HepG2 (cell line): Measurements from ENCODE around the gene STX12. TPM values are rescaled to one million over a fixed set of nuclear protein-coding genes. Genes with fewer than 3 reads are reported as not detected.

Experiments used
- ATAC-seq: fragments of 200-7000 bp; cut with Tn5 transposase; 3 replicates; pipeline ENCODE4 v1.9.1; 2020; ENCODE audit warnings: mild to moderate bottlenecking, moderate library complexity
- BruUV-seq: library from RNA; stranded (reverse); fragments of 400-500 nt; replicated peaks from 2 replicates; lab custom pipeline; 2021; lab: Mats Ljungman, UMichigan
- CTCF ChIA-PET: fragments of 300-600 bp; formaldehyde crosslinking; extraction: SDS; loops from one replicate; lab custom pipeline; 2021; ENCODE audit warnings: low total read pairs, inconsistent platforms, low intra/inter-chr PET ratio; lab: Yijun Ruan, JAX
- POLR2A ChIA-PET: fragments of 350-600 bp; sonication (Branson Sonifier 250); formaldehyde crosslinking; loops from one replicate; lab custom pipeline; 2020; ENCODE audit warnings: antibody characterized with exemption, inconsistent platforms; lab: Yijun Ruan, JAX
- DNase-seq: peaks from one replicate; pipeline ENCODE4 v3.0.0-alpha.2; 2015; ENCODE audit warnings: low spot score
- FAIRE-seq: peaks from 3 replicates; lab custom pipeline; 2011; peaks lifted over from hg19 to GRCh38; lab: Jason Lieb, UNC
- H2AFZ ChIP-seq: one replicate; pipeline ENCODE4 v1.6.1; 2011; ENCODE audit warnings: low read length, inconsistent platforms
- H3K27ac ChIP-seq: fragments of 300-600 bp; 3 replicates; pipeline ENCODE4 v1.8.0; 2011; ENCODE audit warnings: mixed run types, mild to moderate bottlenecking, mixed read lengths, low read length, inconsistent platforms; ENCODE audit not compliant: insufficient read depth; ENCODE audit errors: extremely low read length
- H3K27me3 ChIP-seq, 2 experiments: fragments of 200-600 bp in 1 of 2; 2 replicates in 1 of 2; 3 replicates in 1 of 2; pipeline versions ENCODE4 v1.6.0 to v1.8.0; 2011; ENCODE audit warnings: low read length in 2 of 2, mild to moderate bottlenecking in 2 of 2, moderate library complexity in 2 of 2, inconsistent platforms in 1 of 2; ENCODE audit not compliant: insufficient read depth in 2 of 2, control insufficient read depth in 1 of 2
- H3K36me3 ChIP-seq, 2 experiments: fragments of 200-600 bp in 1 of 2; replicated peaks in 1 of 2; 2 replicates in 1 of 2; 3 replicates in 1 of 2; pipeline versions ENCODE4 v1.5.1 to v1.8.0; 2011; ENCODE audit warnings: low read length in 2 of 2, inconsistent platforms in 1 of 2; ENCODE audit not compliant: insufficient read depth in 2 of 2, control insufficient read depth in 1 of 2
- H3K4me1 ChIP-seq: 2 replicates; pipeline ENCODE4 v1.5.1; 2012; ENCODE audit warnings: low read length, inconsistent platforms; ENCODE audit not compliant: insufficient read depth
- H3K4me2 ChIP-seq: 2 replicates; pipeline ENCODE4 v1.6.0; 2011; ENCODE audit warnings: low read depth, low read length, inconsistent platforms
- H3K4me3 ChIP-seq, 3 experiments: fragments of 200-600 bp in 1 of 3; sonication (generic), shearing (Covaris generic) in 1 of 3; replicated peaks in 1 of 3; 2 replicates each; pipeline ENCODE4 v1.5.1; 2011 to 2016; ENCODE audit warnings: low read length in 3 of 3, inconsistent platforms in 2 of 3, low read depth in 2 of 3, mild to moderate bottlenecking in 2 of 3, control low read depth in 1 of 3, mixed read lengths in 1 of 3; ENCODE audit not compliant: insufficient read depth in 1 of 3
- H3K79me2 ChIP-seq: one replicate; pipeline ENCODE4 v1.6.1; 2011; ENCODE audit warnings: low read length, inconsistent platforms; ENCODE audit not compliant: insufficient read depth
- H3K9ac ChIP-seq: 2 replicates; pipeline ENCODE4 v1.6.0; 2011; ENCODE audit warnings: mild to moderate bottlenecking, low read depth, low read length, inconsistent platforms; ENCODE audit not compliant: insufficient read depth
- H3K9me3 ChIP-seq: 2 replicates; pipeline ENCODE4 v1.5.1; 2012; ENCODE audit warnings: mild to moderate bottlenecking, low read length
- H4K20me1 ChIP-seq: 2 replicates; pipeline ENCODE4 v1.6.0; 2011; ENCODE audit warnings: inconsistent platforms, mild to moderate bottlenecking, low read length, moderate library complexity; ENCODE audit not compliant: insufficient read depth
- BHLHE40 ChIP-seq: IDR thresholded peaks from 2 replicates; pipeline ENCODE4 v1.6.1; 2011; ENCODE audit warnings: low read length, improper control_type of control experiment
- CERS6 ChIP-seq: sonication (generic); formaldehyde crosslinking; IDR thresholded peaks from 2 replicates; pipeline ENCODE4 v1.5.0; 2020; ENCODE audit warnings: missing genetic modification reagents
- DDIT3 ChIP-seq: sonication (generic); formaldehyde crosslinking; IDR thresholded peaks from 2 replicates; pipeline ENCODE4 v1.4.0; 2020; ENCODE audit warnings: mild to moderate bottlenecking, missing genetic modification reagents
- ESRRA ChIP-seq: sonication (generic); formaldehyde crosslinking; IDR thresholded peaks from 2 replicates; pipeline ENCODE4 v1.5.1; 2020; ENCODE audit warnings: mild to moderate bottlenecking, low read depth, missing genetic modification reagents
- FOXM1 ChIP-seq: sonication (generic); formaldehyde crosslinking; IDR thresholded peaks from 2 replicates; pipeline ENCODE4 v1.5.0; 2020; ENCODE audit warnings: missing genetic modification reagents
- HOXA5 ChIP-seq: sonication (generic); formaldehyde crosslinking; IDR thresholded peaks from 2 replicates; pipeline ENCODE4 v1.4.0; 2020; ENCODE audit warnings: missing genetic modification reagents
- HOXA9 ChIP-seq: sonication (generic); formaldehyde crosslinking; IDR thresholded peaks from 2 replicates; pipeline ENCODE4 v1.8.1; 2022; ENCODE audit warnings: missing genetic modification reagents, mild to moderate bottlenecking, moderate library complexity, borderline replicate concordance
- IRF2 ChIP-seq: IDR thresholded peaks from 2 replicates; pipeline ENCODE4 v1.6.1; 2018; ENCODE audit warnings: missing genetic modification reagents, missing compliant biosample characterization
- KDM2A ChIP-seq: sonication (generic); formaldehyde crosslinking; IDR thresholded peaks from 2 replicates; pipeline ENCODE4 v1.4.0; 2020; ENCODE audit warnings: low read depth, missing genetic modification reagents, borderline replicate concordance
- KMT2B ChIP-seq: IDR thresholded peaks from 2 replicates; pipeline ENCODE4 v1.6.1; 2016; ENCODE audit warnings: missing genetic modification reagents, missing compliant biosample characterization
- MATR3 ChIP-seq: sonication (generic); formaldehyde crosslinking; IDR thresholded peaks from 2 replicates; pipeline ENCODE4 v1.4.0; 2020; ENCODE audit warnings: missing genetic modification reagents
- PITX1 ChIP-seq: sonication (generic); formaldehyde crosslinking; IDR thresholded peaks from 2 replicates; pipeline ENCODE4 v1.5.1; 2020; ENCODE audit warnings: mild to moderate bottlenecking, missing genetic modification reagents
- SYNCRIP ChIP-seq: fragments of 200-400 bp; formaldehyde crosslinking; IDR thresholded peaks from 2 replicates; pipeline ENCODE4 v1.6.1; 2018; ENCODE audit warnings: mild to moderate bottlenecking, low read depth, low read length; ENCODE audit not compliant: insufficient read depth
- ZNF225 ChIP-seq: sonication (generic); formaldehyde crosslinking; IDR thresholded peaks from 2 replicates; pipeline ENCODE4 v1.4.0; 2020; ENCODE audit warnings: mild to moderate bottlenecking, missing genetic modification reagents
- ZNF280B ChIP-seq: sonication (generic); formaldehyde crosslinking; IDR thresholded peaks from 2 replicates; pipeline ENCODE4 v1.5.0; 2020; ENCODE audit warnings: missing genetic modification reagents, mild to moderate bottlenecking, borderline replicate concordance
- ZNF367 ChIP-seq: sonication (generic); formaldehyde crosslinking; IDR thresholded peaks from 2 replicates; pipeline ENCODE4 v1.4.0; 2020; ENCODE audit warnings: missing genetic modification reagents, borderline replicate concordance
- ZNF674 ChIP-seq: sonication (generic); formaldehyde crosslinking; IDR thresholded peaks from 2 replicates; pipeline ENCODE4 v1.5.0; 2020; ENCODE audit warnings: low read depth, mild to moderate bottlenecking, missing genetic modification reagents
- ZZZ3 ChIP-seq: sonication (generic); formaldehyde crosslinking; IDR thresholded peaks from 2 replicates; pipeline ENCODE4 v1.4.0; 2020; ENCODE audit warnings: missing genetic modification reagents, mild to moderate bottlenecking, borderline replicate concordance
- WGBS: methylation state at CpG from one replicate; pipeline ENCODE4 v1.1.6; 2017; ENCODE audit warnings: low lambda C conversion rate; 5-methylcytosine and 5-hydroxymethylcytosine counted together
- in situ Hi-C: cut with HindIII; loops from 2 replicates; pipeline ENCODE4 v1.10.0; 2017; ENCODE audit warnings: low pct_unique_long_range_greater_than_20kb; ENCODE audit not compliant: extremely low pct_ligation_motif_present
- intact Hi-C: fragments of 100-400 bp; cut with micrococcal nuclease; formaldehyde crosslinking; loops from one replicate; pipeline ENCODE4 v1.10.0; 2022; ENCODE audit not compliant: unreplicated experiment
- polyA plus RNA-seq, 8 experiments: library from polyadenylated mRNA; depleted of rRNA in 3 of 8; stranded (reverse) in 7 of 8; unstranded in 1 of 8; fragments of >200 nt; fragmentation: Illumina TruSeq in 4 of 8; extraction: Trizol in 4 of 8; gene quantifications; 2 replicates each; pipeline versions ENCODE4 v1.2.1 to v1.2.3, GENCODE V29; 2011 to 2016; ENCODE audit warnings: low read depth in 4 of 8, missing spikeins in 1 of 8, mixed read lengths in 1 of 8; ENCODE audit not compliant: insufficient read depth in 1 of 8
- total RNA-seq, 5 experiments: library from RNA; depleted of rRNA; stranded (reverse); fragments of >200 nt; fragmentation: Illumina TruSeq; extraction: Trizol; gene quantifications; 2 replicates each; pipeline ENCODE4 v1.2.3, GENCODE V29; 2016; ENCODE audit warnings: low read depth in 1 of 5
- TF ChIP-seq, protein P1 (sequence below): sonication (generic); formaldehyde crosslinking; IDR thresholded peaks from 2 replicates; pipeline ENCODE4 v1.4.0; 2020; ENCODE audit warnings: missing genetic modification reagents
- TF ChIP-seq, protein P2 (sequence below): sonication (generic); formaldehyde crosslinking; IDR thresholded peaks from 2 replicates; pipeline ENCODE4 v1.5.0; 2020; ENCODE audit warnings: missing genetic modification reagents, mild to moderate bottlenecking, borderline replicate concordance

STX12 gene
- total and polyA plus RNA-seq, 2 of the 13 experiments (the other 11 are each of a cell fraction or from before 2014, with no cell fraction given) = 9.0 to 19.7 TPM

DNA sequence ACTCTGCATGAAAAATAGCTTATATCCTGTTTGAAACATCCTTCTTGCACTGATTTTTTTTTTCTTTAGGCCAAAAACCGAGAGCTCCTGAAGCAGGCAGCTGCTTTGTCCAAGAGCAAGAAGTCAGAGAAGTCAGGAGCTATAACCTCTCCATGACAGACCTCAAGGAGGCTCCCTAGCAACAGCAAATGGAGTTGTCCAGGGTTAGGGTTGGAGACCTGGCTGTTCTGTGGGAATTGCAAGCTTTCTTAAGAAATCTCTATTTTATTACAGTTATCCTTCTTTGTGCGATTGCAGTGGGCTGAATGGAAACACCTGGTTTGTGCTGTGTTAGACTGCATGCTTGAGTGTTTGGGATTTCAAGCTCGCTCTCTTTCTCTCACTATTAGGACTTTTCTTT lies 12.6 kb upstream of the STX12 start (continued):
- TF ChIP-seq, protein P1, sequence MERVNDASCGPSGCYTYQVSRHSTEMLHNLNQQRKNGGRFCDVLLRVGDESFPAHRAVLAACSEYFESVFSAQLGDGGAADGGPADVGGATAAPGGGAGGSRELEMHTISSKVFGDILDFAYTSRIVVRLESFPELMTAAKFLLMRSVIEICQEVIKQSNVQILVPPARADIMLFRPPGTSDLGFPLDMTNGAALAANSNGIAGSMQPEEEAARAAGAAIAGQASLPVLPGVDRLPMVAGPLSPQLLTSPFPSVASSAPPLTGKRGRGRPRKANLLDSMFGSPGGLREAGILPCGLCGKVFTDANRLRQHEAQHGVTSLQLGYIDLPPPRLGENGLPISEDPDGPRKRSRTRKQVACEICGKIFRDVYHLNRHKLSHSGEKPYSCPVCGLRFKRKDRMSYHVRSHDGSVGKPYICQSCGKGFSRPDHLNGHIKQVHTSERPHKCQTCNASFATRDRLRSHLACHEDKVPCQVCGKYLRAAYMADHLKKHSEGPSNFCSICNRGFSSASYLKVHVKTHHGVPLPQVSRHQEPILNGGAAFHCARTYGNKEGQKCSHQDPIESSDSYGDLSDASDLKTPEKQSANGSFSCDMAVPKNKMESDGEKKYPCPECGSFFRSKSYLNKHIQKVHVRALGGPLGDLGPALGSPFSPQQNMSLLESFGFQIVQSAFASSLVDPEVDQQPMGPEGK (CRISPR knock-in tag) = no peak
- no peak for TF ChIP-seq SYNCRIP

DNA sequence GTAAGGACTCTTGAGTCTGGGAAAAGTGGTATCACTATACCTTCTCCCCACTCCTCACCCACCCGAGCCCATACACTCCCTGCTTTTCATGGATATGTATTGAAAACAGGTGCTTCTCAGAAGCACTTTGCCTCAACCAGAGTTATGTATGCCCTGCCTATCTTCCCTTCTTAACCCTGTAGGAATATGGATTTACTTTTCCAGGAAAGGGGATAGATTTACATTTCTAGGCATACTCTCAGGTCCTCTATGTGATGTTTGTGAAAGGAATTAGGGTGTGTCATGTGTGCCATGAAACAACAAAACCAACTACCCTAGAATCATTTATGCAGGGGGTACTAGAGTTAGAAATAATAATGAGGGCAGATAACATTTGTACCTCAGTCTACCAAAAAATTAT lies 11.0 kb upstream of the STX12 start:
- intact Hi-C loops = no loop called here
- H2AFZ ChIP-seq = no peak overlapping the region
- FAIRE-seq = no peak
- H3K9ac ChIP-seq = no peak overlapping the region
- no peak overlapping the region for H3K4me3 ChIP-seq
- ChIA-PET CTCF (no interaction called here), POLR2A (no interaction called here)
- no peaks in the 10 kb centered on the region for H3K9me3 ChIP-seq
- WGBS = 94% methylated on average over 1 of the region's 1 CpG
- H3K79me2 ChIP-seq = no peaks in the 10 kb centered on the region
- no peaks in the 10 kb centered on the region for H3K4me1 ChIP-seq
- H3K4me2 ChIP-seq = no peak overlapping the region
- no peak overlapping the region for H3K27ac ChIP-seq
- peaks cover 1 to 6% of the 10 kb centered on the region in 2 experiments; a peak in 2 of 5 replicates for H3K36me3 ChIP-seq
- BruUV-seq = no TSS peak
- no peak for ATAC-seq
- in situ Hi-C loops = no loop called here
- no peak for DNase-seq
- H4K20me1 ChIP-seq = no peaks in the 10 kb centered on the region
- H3K27me3 ChIP-seq = no peaks in the 10 kb centered on the region; a peak in 1 of 5 replicates
- TF ChIP-seq KMT2B (CRISPR knock-in tag) (no peak), KDM2A (no peak), HOXA5 (CRISPR knock-in tag) (no peak), CERS6 (CRISPR knock-in tag) (no peak), FOXM1 (CRISPR knock-in tag) (no peak), PITX1 (CRISPR knock-in tag) (no peak), ZNF280B (no peak), BHLHE40 (no peak), DDIT3 (CRISPR knock-in tag) (no peak), ZNF674 (no peak), ZNF225 (CRISPR knock-in tag) (no peak), MATR3 (CRISPR knock-in tag) (no peak), HOXA9 (no peak), ZZZ3 (CRISPR knock-in tag) (no peak), ESRRA (no peak), ZNF367 (CRISPR knock-in tag) (no peak), IRF2 (no peak)
- TF ChIP-seq, protein P2, sequence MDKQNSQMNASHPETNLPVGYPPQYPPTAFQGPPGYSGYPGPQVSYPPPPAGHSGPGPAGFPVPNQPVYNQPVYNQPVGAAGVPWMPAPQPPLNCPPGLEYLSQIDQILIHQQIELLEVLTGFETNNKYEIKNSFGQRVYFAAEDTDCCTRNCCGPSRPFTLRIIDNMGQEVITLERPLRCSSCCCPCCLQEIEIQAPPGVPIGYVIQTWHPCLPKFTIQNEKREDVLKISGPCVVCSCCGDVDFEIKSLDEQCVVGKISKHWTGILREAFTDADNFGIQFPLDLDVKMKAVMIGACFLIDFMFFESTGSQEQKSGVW (CRISPR knock-in tag) = no peak
